Immature natural killer cell (primary cell): Measurements from ENCODE around the gene LRRC75A. TPM values are rescaled to one million over a fixed set of nuclear protein-coding genes. Genes with fewer than 3 reads are reported as not detected.

Source experiments
- DNase-seq, 3 donors: peaks; one replicate each; pipeline ENCODE4 v3.0.0; 2022; ENCODE audit warnings: mixed read lengths in 1 of 3
- H3K27ac Mint-ChIP-seq, 6 donors: one replicate each; pipeline ENCODE4 v1.8.0; 2020; ENCODE audit warnings: mixed read lengths in 6 of 6, mild to moderate bottlenecking in 5 of 6, inconsistent platforms in 4 of 6, moderate library complexity in 3 of 6
- H3K27me3 Mint-ChIP-seq, 3 donors: one replicate each; pipeline ENCODE4 v1.8.0; 2020 to 2021; ENCODE audit warnings: low read depth in 3 of 3, mild to moderate bottlenecking in 3 of 3, mixed read lengths in 3 of 3, moderate library complexity in 3 of 3, inconsistent platforms in 1 of 3
- H3K36me3 Mint-ChIP-seq, 3 donors: one replicate each; pipeline ENCODE4 v1.8.0; 2020; ENCODE audit warnings: mixed read lengths in 3 of 3, inconsistent platforms in 2 of 3, mild to moderate bottlenecking in 2 of 3
- H3K4me1 Mint-ChIP-seq, 2 donors: one replicate each; pipeline ENCODE4 v1.8.0; 2020; ENCODE audit warnings: inconsistent platforms in 2 of 2, mild to moderate bottlenecking in 2 of 2, mixed read lengths in 2 of 2, moderate library complexity in 1 of 2
- H3K4me3 Mint-ChIP-seq, 5 donors: one replicate each; pipeline ENCODE4 v1.8.0; 2020; ENCODE audit warnings: mild to moderate bottlenecking in 5 of 5, mixed read lengths in 5 of 5, inconsistent platforms in 3 of 5, moderate library complexity in 3 of 5
- H3K9me3 Mint-ChIP-seq, 6 donors: one replicate each; pipeline ENCODE4 v1.8.0; 2020; ENCODE audit warnings: mild to moderate bottlenecking in 6 of 6, mixed read lengths in 6 of 6, inconsistent platforms in 4 of 6, moderate library complexity in 3 of 6
- polyA plus RNA-seq, 3 donors: library from polyadenylated mRNA; unstranded; fragments of 300-500 nt; fragmentation: Illumina TruSeq; gene quantifications; one replicate each; pipeline ENCODE4 v1.2.3, GENCODE V29; 2021

The LRRC75A gene
- polyA plus RNA-seq, 3 donors from 2014 or later = 0.93 to 2.1 (median 1.3) TPM

DNA sequence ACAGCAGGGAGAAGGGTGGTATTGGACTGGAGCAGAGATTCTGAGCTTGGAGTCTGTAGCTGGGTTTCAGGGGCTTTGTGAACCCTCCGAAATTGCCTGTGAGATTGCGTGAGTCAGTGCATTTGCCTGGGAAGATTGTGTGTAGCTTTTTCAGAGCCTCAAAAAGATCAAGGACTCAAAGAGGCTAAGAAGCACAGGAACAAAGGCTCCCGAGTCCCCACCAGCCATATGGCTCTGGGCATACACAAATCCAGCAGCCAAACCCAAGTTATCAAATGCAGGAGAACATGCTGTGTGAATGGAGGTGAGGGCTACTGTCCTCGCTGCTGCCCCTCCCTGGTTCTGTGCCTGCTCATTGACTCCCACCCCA, 3.0 kb downstream of the LRRC75A start:
- H3K36me3 Mint-ChIP-seq = no peaks in the 10 kb centered on the region
- H3K4me1 Mint-ChIP-seq = peaks cover 10 to 14% of the 10 kb centered on the region in 2 donors
- peaks cover 2 to 5% (median 4%) of the 10 kb centered on the region in 3 donors for H3K27me3 Mint-ChIP-seq
- H3K27ac Mint-ChIP-seq = no peak overlapping the region
- H3K4me3 Mint-ChIP-seq = no peak overlapping the region
- peaks cover 0 to 3% (median 0%) of the 10 kb centered on the region in 6 donors for H3K9me3 Mint-ChIP-seq
- no peak for DNase-seq

DNA sequence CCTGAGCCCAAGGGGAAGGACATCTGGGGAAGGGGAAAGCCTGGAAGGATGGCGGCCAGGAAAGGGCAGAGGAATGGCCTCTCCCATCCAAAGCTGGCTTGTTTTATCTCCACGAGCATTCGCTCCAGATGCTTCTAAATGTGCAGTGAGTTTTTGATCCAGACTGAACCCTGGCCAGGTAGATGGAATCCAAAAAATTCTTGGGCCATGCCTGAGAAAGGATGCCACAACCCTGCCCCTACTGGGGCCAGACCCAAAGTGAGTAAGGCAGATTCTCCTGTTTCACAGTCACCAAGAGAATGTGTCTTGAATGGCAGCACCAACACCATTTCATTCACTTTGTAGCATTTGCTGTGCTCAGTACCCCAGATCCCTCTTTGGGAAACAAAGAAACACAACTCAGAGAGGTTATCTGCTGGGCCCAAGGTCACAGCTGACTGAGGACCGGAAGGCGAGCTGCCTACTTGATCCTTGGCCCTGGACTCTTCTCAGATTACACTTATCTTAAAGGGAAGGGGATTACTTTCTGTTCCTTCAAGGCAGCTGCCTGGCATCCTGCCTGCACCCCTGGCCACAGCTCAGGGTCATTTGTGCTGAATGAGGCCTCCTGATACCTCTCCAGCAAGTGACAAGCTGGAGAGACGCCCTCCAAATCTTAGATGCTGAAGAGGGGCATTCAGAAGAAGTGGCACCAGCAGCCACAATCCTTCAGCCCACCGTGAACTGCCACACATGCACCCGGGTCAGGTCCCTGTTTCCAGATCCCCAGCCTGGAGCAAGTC, 3.6 kb downstream of the LRRC75A start:
- H3K27ac Mint-ChIP-seq = no peak overlapping the region
- no peak for DNase-seq
- H3K4me3 Mint-ChIP-seq = no peak overlapping the region
- H3K27me3 Mint-ChIP-seq = peaks cover 2 to 6% (median 4%) of the 10 kb centered on the region in 3 donors
- no peaks in the 10 kb centered on the region for H3K36me3 Mint-ChIP-seq
- peaks cover 0 to under 1% (median 0%) of the 10 kb centered on the region in 6 donors for H3K9me3 Mint-ChIP-seq
- peaks cover 10 to 14% of the 10 kb centered on the region in 2 donors for H3K4me1 Mint-ChIP-seq

DNA sequence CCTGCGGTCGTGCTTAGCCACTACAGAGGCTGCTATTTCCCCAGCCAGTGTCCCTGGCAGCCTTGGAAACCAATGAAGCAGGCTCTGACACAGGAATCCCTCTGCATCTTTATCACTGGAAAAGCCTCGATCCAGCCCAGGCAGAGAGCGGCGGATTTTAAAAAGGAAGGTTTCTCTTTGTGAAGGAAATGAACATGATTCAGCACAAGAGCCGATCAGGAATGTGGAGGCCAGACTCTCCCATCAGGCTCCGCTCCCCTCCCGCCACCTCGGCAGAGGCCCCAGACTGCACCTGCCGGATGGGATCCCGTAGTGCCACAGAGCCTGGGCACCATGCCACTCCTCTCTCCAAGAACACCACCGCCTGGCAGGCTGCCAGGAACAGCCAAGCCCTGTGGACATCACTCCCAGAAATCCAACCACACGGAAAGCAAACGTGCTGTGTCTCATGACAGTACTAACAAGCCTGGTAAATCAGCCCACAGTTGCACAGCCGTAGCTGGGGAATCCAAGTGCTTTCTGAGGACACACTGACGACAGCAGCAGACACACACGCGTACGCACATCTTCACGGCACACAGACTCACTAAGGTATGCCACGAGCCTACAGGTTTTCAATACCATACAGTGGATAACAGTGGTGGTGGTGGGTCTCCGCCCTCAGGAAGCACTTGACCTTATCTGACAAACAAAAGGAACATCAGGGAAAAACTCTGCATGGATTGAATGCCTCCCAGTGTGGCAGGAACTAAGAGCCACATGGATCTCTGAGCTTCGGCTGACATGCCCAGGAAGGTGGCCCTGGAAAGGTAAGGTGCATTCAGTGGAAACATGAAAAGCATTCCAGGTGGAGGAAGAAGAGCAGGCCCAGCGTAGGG, 5.4 kb downstream of the LRRC75A start:
- Mint-ChIP-seq H3K9me3 (no peaks in the 10 kb centered on the region), H3K4me1 (peaks cover 9 to 14% of the 10 kb centered on the region in 2 donors), H3K27me3 (peaks cover 0 to 4% (median 2%) of the 10 kb centered on the region in 3 donors), H3K27ac (no peak overlapping the region), H3K36me3 (no peaks in the 10 kb centered on the region), H3K4me3 (no peak overlapping the region)
- no peak for DNase-seq

DNA sequence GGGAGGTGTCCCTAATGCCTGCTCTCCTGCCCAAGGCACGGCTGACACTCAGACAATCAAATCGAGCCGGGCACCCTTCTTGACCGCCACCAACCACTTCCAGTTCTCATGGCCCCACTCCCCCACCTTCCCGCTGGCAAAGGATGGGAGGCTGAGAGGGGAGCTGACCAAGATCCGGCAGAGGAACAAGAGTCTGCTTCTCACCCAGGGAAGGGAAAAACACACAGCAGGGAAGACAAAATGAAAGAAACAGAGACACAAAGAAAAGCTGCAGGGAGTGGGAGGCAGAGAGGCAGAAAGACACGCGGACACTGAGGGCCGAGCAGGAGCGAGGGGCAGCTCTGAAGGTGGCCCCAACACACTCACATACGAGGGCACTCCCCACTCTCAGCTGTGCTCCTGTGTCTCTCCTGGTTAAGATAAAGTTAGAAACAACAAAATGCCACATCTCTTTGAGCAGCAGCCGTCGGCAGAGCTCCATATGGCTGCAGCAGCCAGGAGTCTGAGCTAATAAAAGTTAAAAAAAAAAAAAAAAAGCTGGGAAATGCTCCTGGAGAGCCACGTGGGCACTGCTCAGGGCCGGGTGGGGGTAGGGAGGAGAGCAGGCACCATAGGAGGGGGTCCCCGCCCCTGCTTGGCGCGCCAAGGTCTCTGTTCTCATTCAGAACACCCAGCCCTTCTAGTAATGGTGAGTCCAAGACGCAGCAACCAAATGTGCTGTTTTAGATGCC, 7.4 kb downstream of the LRRC75A start:
- no peaks in the 10 kb centered on the region for H3K9me3 Mint-ChIP-seq

DNA sequence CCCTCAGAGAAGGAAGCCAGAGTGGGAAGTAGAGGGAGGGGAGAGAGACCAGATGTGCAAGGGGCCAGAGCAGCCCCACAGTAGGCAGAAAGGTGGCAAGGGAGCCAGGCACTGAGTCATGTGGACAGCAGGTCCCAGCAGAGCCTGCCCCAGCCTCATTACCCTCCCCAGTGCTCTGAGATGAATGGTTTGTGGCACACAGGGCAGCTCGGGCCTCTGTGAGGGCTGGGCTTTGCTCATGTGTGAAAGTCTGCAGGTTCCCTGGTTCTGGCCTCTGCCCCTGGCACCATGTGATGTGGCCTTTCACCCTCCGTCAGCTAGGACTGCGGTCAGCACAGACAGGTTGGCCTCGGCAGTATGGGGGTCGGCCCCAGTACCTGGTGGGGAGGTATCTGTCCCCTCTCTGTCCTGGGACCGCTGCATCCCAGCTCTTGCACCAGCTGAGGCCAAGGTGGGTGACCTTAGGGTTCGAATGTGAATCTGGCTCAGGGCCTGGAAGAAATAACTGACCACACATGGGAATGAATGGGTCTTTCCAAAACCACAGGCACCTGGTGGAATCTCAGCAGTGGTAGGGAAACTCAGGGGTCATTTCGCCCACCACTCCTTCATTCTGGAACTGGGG, 8.9 kb downstream of the LRRC75A start:
- no peak overlapping the region for H3K4me3 Mint-ChIP-seq
- H3K27ac Mint-ChIP-seq = no peak overlapping the region
- H3K27me3 Mint-ChIP-seq = peaks cover 0 to 2% (median 0%) of the 10 kb centered on the region in 3 donors
- no peak for DNase-seq
- no peaks in the 10 kb centered on the region for H3K36me3 Mint-ChIP-seq
- no peaks in the 10 kb centered on the region for H3K9me3 Mint-ChIP-seq
- H3K4me1 Mint-ChIP-seq = no peaks in the 10 kb centered on the region

More for the DNA sequence above, 7.4 kb downstream of the LRRC75A start:
- DNase-seq = no peak
- no peak overlapping the region for H3K4me3 Mint-ChIP-seq
- peaks cover 0 to 4% (median 0%) of the 10 kb centered on the region in 3 donors for H3K27me3 Mint-ChIP-seq
- H3K36me3 Mint-ChIP-seq = no peaks in the 10 kb centered on the region
- H3K27ac Mint-ChIP-seq = no peak overlapping the region
- no peaks in the 10 kb centered on the region for H3K4me1 Mint-ChIP-seq

DNA sequence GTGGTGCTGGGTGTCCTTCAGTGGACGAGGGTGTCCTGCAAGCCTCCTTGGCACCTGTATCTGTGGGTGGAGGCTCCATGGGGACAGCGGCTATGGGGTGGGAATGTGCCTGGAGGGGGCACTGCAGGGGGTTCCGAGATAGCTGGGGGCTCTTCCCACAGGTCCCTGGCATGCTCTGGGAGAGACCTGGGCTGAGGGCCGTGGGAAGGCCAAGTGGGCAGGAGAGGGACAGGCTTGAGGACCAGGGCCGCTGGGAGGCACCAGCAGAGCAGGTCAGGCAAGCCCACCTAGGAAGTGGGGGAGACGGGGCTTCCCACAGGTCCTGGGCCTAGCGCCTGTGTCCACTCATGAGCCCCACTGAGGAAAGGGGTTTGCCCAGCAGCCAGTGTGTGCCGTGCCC, 9.7 kb downstream of the LRRC75A start:
- Mint-ChIP-seq H3K9me3 (no peaks in the 10 kb centered on the region), H3K36me3 (no peaks in the 10 kb centered on the region), H3K27ac (no peak overlapping the region), H3K4me3 (no peak overlapping the region), H3K4me1 (no peaks in the 10 kb centered on the region), H3K27me3 (peaks cover 0 to 2% (median 0%) of the 10 kb centered on the region in 3 donors)
- no peak for DNase-seq

DNA sequence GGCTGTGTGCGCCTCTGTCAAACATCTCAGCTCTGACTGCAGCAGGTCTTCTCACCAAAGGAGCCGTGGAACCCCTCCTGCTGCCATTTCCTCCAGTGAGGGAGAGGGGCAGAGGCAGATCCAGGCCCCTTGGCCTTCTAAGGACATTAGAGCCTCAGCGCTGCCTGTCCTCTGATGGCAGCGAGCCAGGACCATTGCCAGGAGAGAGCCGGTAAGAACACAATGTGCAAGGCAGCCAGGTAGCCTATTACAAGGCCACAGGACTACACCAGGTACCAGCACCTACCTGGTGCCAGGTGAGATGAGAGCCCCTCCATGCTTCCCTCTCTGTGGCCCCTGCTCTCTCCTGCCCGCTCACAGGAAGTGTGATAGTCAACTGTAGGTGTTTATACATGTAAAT, 11.0 kb downstream of the LRRC75A start:
- H3K27ac Mint-ChIP-seq = no peak overlapping the region
- peaks cover 0 to 2% (median 2%) of the 10 kb centered on the region in 3 donors for H3K27me3 Mint-ChIP-seq
- DNase-seq = no peak
- H3K36me3 Mint-ChIP-seq = no peaks in the 10 kb centered on the region
- H3K4me1 Mint-ChIP-seq = no peaks in the 10 kb centered on the region
- H3K4me3 Mint-ChIP-seq = no peak overlapping the region
- no peaks in the 10 kb centered on the region for H3K9me3 Mint-ChIP-seq

DNA sequence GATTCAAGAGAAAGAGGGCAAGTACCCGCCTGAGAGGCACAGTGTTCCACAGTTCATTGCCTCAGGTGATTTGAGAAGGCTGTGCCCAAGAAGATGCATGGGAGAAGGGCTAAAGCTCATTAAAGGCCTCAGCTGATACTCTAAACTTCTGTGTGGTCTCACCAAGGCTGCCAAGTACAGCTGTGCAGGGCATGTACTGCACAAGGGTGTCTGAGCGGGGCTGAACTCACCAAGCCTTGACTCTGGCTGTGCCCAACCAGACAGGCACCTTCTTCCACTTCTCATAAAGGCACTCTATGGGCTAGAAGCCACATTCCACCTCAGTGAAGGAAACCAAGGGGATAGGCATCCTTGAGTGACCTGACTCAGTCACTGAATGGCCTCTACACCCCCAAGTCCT, 12.7 kb downstream of the LRRC75A start:
- no peak overlapping the region for H3K4me3 Mint-ChIP-seq
- H3K4me1 Mint-ChIP-seq = no peaks in the 10 kb centered on the region
- peaks cover 0 to 2% (median 2%) of the 10 kb centered on the region in 3 donors for H3K27me3 Mint-ChIP-seq
- DNase-seq = no peak
- no peaks in the 10 kb centered on the region for H3K36me3 Mint-ChIP-seq
- H3K27ac Mint-ChIP-seq = no peak overlapping the region
- no peaks in the 10 kb centered on the region for H3K9me3 Mint-ChIP-seq

DNA sequence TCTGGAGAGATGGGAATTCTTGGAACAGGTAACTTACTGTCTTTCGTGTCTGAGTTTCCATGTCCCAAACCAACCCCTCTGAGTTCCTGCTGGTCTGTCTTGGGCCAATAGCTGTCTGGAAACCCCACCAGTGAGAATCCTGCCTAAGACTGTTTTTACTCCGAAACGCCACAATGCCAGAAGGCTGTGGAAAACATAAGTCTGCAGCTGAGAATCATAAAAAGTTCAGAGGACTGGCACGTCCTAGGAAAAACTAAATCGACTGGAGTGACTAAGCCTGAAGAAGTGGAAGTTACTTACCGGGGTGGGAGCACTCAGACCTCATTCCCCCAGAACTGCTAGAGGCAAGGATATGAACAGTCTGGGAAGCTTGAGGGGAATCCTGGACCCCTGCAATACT, 13.3 kb downstream of the LRRC75A start:
- Mint-ChIP-seq H3K4me3 (no peak overlapping the region), H3K27me3 (peaks cover 0 to 2% (median under 1%) of the 10 kb centered on the region in 3 donors), H3K9me3 (no peaks in the 10 kb centered on the region), H3K36me3 (no peaks in the 10 kb centered on the region), H3K4me1 (no peaks in the 10 kb centered on the region), H3K27ac (no peak overlapping the region)
- DNase-seq = no peak

DNA sequence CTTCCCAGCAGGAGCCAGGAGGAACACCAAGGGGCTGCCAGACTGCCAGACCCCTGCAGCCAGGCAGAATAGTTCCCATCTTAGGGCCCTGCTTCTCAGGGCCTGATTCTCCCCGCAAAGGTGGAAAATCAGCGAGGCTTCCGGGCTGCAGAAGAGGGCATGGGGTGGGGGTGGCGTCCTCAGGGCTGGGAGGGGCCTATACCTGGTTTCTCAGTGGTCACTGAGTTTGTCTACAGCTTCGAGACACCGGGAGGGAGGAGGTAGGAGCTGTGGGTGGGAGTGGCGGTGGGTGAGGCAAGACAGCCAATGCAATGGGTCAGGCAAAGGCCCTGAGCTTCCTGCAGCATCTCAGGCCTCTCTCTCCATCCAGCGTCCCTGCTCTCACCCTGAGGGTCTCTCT, 14.3 kb downstream of the LRRC75A start:
- no peaks in the 10 kb centered on the region for H3K4me1 Mint-ChIP-seq
- H3K27ac Mint-ChIP-seq = no peak overlapping the region
- no peaks in the 10 kb centered on the region for H3K36me3 Mint-ChIP-seq
- no peaks in the 10 kb centered on the region for H3K9me3 Mint-ChIP-seq
- DNase-seq = no peak
- H3K27me3 Mint-ChIP-seq = peaks cover 0 to 2% (median 0%) of the 10 kb centered on the region in 3 donors
- no peak overlapping the region for H3K4me3 Mint-ChIP-seq

DNA sequence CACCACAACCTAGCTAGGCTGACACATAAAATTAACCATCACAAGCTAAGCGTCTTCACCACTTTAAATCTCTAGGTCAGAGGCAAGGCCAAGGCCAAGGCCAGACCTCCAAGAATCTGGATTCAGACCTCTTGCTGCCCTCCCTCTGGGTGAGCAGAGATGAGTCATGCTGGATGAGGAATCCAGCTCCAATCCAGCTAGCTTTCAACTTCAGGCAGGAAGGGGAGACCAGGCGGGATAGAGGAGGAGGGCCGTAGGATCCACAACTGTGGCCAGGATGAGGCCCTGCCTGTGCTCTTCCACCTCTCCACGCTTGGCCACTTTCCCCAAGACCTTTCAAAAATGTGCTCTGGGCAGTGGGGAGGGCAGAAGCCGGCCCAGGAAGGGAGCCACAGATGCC, 14.7 kb downstream of the LRRC75A start:
- Mint-ChIP-seq H3K4me3 (no peak overlapping the region), H3K9me3 (no peaks in the 10 kb centered on the region), H3K27ac (no peak overlapping the region), H3K27me3 (peaks cover 0 to 2% (median 0%) of the 10 kb centered on the region in 3 donors), H3K36me3 (no peaks in the 10 kb centered on the region), H3K4me1 (no peaks in the 10 kb centered on the region)
- no peak for DNase-seq

DNA sequence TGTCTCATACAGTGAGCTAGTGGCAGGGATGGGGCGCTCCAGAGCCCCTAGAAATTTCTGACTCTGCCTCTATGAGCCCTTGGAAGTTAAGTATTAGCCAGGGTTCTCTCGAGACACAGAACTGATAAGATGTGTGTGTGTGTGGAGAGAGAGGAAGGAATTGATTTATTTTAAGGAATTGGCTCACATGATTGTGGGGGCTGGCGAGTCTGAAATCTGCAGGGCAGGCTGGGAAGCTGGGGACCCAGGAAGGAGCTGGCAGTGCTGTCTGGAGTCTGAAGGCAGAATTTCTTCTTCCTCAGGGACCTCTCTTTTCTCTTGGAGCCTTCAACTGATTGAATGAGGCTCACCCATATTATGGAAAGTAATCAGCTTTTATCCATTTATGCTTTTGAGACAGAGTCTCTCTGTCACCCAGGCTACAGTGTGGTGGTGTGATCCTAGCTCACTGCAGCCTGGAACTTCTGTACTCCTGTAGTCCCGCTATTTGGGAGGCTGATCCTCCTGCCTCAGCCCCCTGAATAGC, 16.8 kb downstream of the LRRC75A start:
- Mint-ChIP-seq H3K4me3 (no peak overlapping the region), H3K4me1 (no peaks in the 10 kb centered on the region), H3K9me3 (no peaks in the 10 kb centered on the region), H3K27me3 (peaks cover 0 to 2% (median 0%) of the 10 kb centered on the region in 3 donors), H3K36me3 (no peaks in the 10 kb centered on the region), H3K27ac (peak overlapping the region in 1 of 6 donors; percentile 30)
- no peak for DNase-seq

DNA sequence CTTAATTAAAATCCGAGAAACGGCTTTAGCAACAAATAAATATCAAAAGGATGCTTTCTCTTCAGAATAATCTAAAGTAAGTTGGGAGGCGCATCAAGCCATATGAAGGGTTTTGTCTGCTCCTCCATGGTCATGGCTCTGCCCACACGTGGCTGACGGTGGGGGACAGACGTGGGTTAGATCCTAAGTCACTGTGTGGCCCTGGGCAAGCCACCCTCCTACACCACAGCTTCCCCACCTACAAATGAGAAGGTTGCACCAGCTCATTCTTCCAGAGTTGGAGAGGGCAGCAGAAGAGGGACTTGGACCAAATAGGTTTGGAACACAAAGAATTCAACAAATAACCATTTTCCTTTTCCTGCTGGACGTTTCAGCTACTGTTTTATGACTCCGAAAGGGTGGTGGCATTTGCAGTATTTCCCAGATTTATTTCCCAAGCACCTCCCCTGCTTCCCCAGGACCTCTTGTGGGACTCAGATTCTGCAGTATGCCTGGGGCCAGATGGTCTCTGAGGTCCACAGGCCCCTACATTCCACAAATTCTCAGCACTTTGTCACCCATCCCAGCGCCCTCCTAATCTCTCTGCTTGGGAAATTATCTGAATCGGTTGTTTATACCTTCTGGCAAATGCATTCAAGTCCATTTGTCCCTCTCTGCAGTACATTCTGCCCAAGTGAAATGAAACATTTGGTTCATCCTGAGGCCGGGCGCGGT, 17.8 kb downstream of the LRRC75A start:
- H3K9me3 Mint-ChIP-seq = no peaks in the 10 kb centered on the region
- no peaks in the 10 kb centered on the region for H3K36me3 Mint-ChIP-seq
- H3K27me3 Mint-ChIP-seq = peaks cover 0 to 2% (median under 1%) of the 10 kb centered on the region in 3 donors
- no peak overlapping the region for H3K4me3 Mint-ChIP-seq
- H3K4me1 Mint-ChIP-seq = no peaks in the 10 kb centered on the region
- H3K27ac Mint-ChIP-seq = no peak overlapping the region
- DNase-seq = no peak
